Muscle of leg (tissue), 11 donors: ENCODE data around the gene UIMC1. TPM values are rescaled to one million over a fixed set of nuclear protein-coding genes. Genes with fewer than 3 reads are reported as not detected.

Experiments
- DNase-seq: peaks from one replicate; pipeline ENCODE4 v3.0.0; 2013
- H3K27ac ChIP-seq: one replicate; pipeline ENCODE4 v1.5.1; 2013; ENCODE audit warnings: mild to moderate bottlenecking, low read length, control low read depth
- H3K27me3 ChIP-seq: one replicate; pipeline ENCODE4 v1.6.1; 2013; ENCODE audit warnings: low read length; ENCODE audit not compliant: control insufficient read depth, insufficient read depth
- H3K36me3 ChIP-seq: one replicate; pipeline ENCODE4 v1.6.1; 2013; ENCODE audit warnings: low read length; ENCODE audit not compliant: control insufficient read depth, insufficient read depth
- H3K4me1 ChIP-seq: one replicate; pipeline ENCODE4 v1.6.1; 2013; ENCODE audit warnings: low read length; ENCODE audit not compliant: control insufficient read depth, insufficient read depth
- H3K4me3 ChIP-seq: one replicate; pipeline ENCODE4 v1.5.1; 2013; ENCODE audit warnings: low read length, control low read depth
- H3K9me3 ChIP-seq: replicated peaks from 2 replicates; pipeline ENCODE4 v1.6.1; 2013; ENCODE audit warnings: low read depth, low read length; ENCODE audit not compliant: control insufficient read depth
- WGBS: methylation state at CpG from one replicate; pipeline ENCODE4 v1.1.5; 2013; ENCODE audit warnings: missing lambda C conversion rate; ENCODE audit not compliant: insufficient coverage; 5-methylcytosine and 5-hydroxymethylcytosine counted together
- polyA plus RNA-seq, 8 donors: library from polyadenylated mRNA; unstranded; fragments of 120-200 nt; gene quantifications; one replicate each; pipeline versions ENCODE4 v1.2.1 to v1.2.3, GENCODE V29; 2013; ENCODE audit warnings: inconsistent platforms in 1 of 8, low replicate concordance in 1 of 8; ENCODE audit not compliant: insufficient read length in 8 of 8, insufficient read depth in 1 of 8
- total RNA-seq: library from RNA; stranded (reverse); fragments of 120-200 nt; gene quantifications from one replicate; pipeline ENCODE4 v1.2.4, GENCODE V29; 2013

UIMC1 gene
- total and polyA plus RNA-seq, 9 donors: 23.1 to 31.1 (median 28.3) TPM

GRCh38 chr5:176965633-176966032 lies 40.9 kb downstream of the UIMC1 start:
- H3K27me3 ChIP-seq: no peaks in the 10 kb centered on the region
- H3K36me3 ChIP-seq: peaks cover 27% of the 10 kb centered on the region
- no peak for DNase-seq
- H3K4me1 ChIP-seq: no peaks in the 10 kb centered on the region
- no peak overlapping the region for H3K27ac ChIP-seq
- WGBS: no CpG with 5 or more reads among the region's 1 CpG
- no peaks in the 10 kb centered on the region for H3K9me3 ChIP-seq
- no peak overlapping the region for H3K4me3 ChIP-seq

- no peaks in the 10 kb centered on the region for H3K9me3 ChIP-seq
- WGBS: no CpG with 5 or more reads among the region's 3 CpGs
Observed at GRCh38 chr5:176959051-176959450, 47.5 kb downstream of the UIMC1 start.

DNA sequence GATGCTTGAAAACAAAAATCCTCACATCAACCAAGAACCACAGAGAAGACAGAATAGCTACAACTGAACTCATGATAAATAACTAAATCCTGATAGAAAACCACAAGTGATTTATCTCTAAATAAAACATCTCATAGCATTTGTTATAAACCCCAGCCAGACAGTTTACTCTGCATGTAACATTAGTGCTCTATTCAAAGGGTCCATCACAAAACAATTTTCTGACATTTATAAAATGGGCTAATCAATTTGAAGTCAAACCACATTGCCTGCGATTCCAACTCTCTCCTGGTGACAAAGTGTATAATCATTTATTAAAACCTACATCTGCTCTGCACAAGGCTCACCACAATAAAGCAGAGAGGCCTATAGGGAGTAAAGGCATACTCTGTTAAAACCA lies 49.8 kb downstream of the UIMC1 start:
- no CpG with 5 or more reads among the region's 1 CpG for WGBS
- Histone ChIP-seq H3K4me1 (no peaks in the 10 kb centered on the region), H3K9me3 (no peaks in the 10 kb centered on the region), H3K4me3 (no peak overlapping the region), H3K36me3 (peaks cover 14% of the 10 kb centered on the region), H3K27me3 (no peaks in the 10 kb centered on the region), H3K27ac (no peak overlapping the region)
- DNase-seq: no peak

More at GRCh38 chr5:176959051-176959450, 47.5 kb downstream of the UIMC1 start:
- peak; percentile 36 for DNase-seq
- no peak overlapping the region for H3K27ac ChIP-seq
- no peak overlapping the region for H3K4me3 ChIP-seq
- no peaks in the 10 kb centered on the region for H3K4me1 ChIP-seq
- no peaks in the 10 kb centered on the region for H3K27me3 ChIP-seq
- peaks cover 9% of the 10 kb centered on the region for H3K36me3 ChIP-seq

GRCh38 chr5:176955895-176956294 lies 50.7 kb downstream of the UIMC1 start:
- Histone ChIP-seq H3K4me1 (no peaks in the 10 kb centered on the region), H3K4me3 (no peak overlapping the region), H3K36me3 (peaks cover 14% of the 10 kb centered on the region), H3K27ac (no peak overlapping the region), H3K27me3 (no peaks in the 10 kb centered on the region), H3K9me3 (no peaks in the 10 kb centered on the region)
- DNase-seq: no peak

DNA sequence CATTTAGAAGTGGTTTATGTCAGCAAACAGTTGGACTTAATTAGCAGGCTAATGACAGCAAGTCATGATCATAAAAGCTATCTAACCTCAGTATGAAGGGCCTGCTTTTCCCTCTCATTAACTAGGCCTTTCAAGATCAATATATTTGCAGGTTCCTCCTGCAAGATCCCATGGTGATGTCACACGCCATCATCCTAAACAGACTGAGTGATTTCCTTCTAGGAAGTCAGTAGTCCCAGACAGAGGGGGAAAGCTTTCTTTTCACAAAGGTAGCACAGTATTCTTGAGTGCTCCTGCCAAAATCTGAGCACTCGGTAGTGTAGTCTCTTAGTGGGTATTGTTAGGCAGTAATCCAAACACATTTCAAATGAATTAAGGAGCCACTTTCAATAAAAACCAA lies 52.5 kb downstream of the UIMC1 start:
- no peaks in the 10 kb centered on the region for H3K4me1 ChIP-seq
- WGBS: no CpG with 5 or more reads among the region's 2 CpGs
- H3K36me3 ChIP-seq: peaks cover 24% of the 10 kb centered on the region
- no peaks in the 10 kb centered on the region for H3K9me3 ChIP-seq
- H3K27me3 ChIP-seq: no peaks in the 10 kb centered on the region
- no peak overlapping the region for H3K27ac ChIP-seq
- DNase-seq: no peak
- H3K4me3 ChIP-seq: no peak overlapping the region

- H3K36me3 ChIP-seq: peaks cover 29% of the 10 kb centered on the region
- 92% methylated on average over 2 of the region's 7 CpGs for WGBS
- DNase-seq: no peak
Observed at GRCh38 chr5:176952531-176953193, 53.9 kb downstream of the UIMC1 start.

GRCh38 chr5:176948458-176948857 lies 58.1 kb downstream of the UIMC1 start:
- no CpG with 5 or more reads among the region's 1 CpG for WGBS
- Histone ChIP-seq H3K9me3 (no peaks in the 10 kb centered on the region), H3K27me3 (no peaks in the 10 kb centered on the region), H3K27ac (no peak overlapping the region), H3K4me1 (no peaks in the 10 kb centered on the region), H3K36me3 (peaks cover 32% of the 10 kb centered on the region), H3K4me3 (no peak overlapping the region)
- DNase-seq: no peak

More at GRCh38 chr5:176952531-176953193, 53.9 kb downstream of the UIMC1 start:
- H3K4me1 ChIP-seq: no peaks in the 10 kb centered on the region
- no peak overlapping the region for H3K4me3 ChIP-seq
- H3K9me3 ChIP-seq: no peaks in the 10 kb centered on the region
- no peaks in the 10 kb centered on the region for H3K27me3 ChIP-seq
- H3K27ac ChIP-seq: no peak overlapping the region

DNA sequence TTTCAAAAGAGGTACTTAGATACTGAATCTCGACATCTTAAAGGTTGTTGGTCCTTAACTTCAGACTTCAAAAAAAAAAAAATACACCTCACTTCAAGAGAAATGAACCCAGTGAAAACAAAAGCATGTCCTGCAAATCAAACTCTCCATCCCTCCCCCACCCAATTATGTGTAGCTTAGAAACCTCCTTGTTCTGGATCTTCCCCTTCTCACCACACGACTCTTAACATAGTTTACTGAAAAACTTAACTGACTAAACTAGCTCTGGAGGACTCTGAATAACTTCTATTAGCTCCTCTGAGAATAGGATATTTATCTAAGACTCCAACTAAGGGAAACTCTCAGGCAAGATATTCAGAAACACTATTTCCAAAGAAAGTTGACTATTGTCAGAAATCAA lies 58.7 kb downstream of the UIMC1 start:
- Histone ChIP-seq H3K36me3 (peaks cover 35% of the 10 kb centered on the region), H3K4me3 (no peak overlapping the region), H3K4me1 (no peaks in the 10 kb centered on the region), H3K9me3 (no peaks in the 10 kb centered on the region), H3K27me3 (no peaks in the 10 kb centered on the region), H3K27ac (no peak overlapping the region)
- no peak for DNase-seq
- no CpG with 5 or more reads among the region's 2 CpGs for WGBS

GRCh38 chr5:176944268-176944667 lies 62.3 kb downstream of the UIMC1 start:
- Histone ChIP-seq H3K4me1 (no peaks in the 10 kb centered on the region), H3K9me3 (no peaks in the 10 kb centered on the region), H3K27me3 (no peaks in the 10 kb centered on the region), H3K4me3 (no peak overlapping the region), H3K27ac (no peak overlapping the region), H3K36me3 (peaks cover 30% of the 10 kb centered on the region)
- no peak for DNase-seq
- WGBS: no CpG with 5 or more reads among the region's 2 CpGs

GRCh38 chr5:176943816-176944215 lies 62.8 kb downstream of the UIMC1 start:
- H3K4me1 ChIP-seq: no peaks in the 10 kb centered on the region
- no CpG with 5 or more reads among the region's 1 CpG for WGBS
- no peak overlapping the region for H3K4me3 ChIP-seq
- no peak overlapping the region for H3K27ac ChIP-seq
- H3K36me3 ChIP-seq: peaks cover 31% of the 10 kb centered on the region
- H3K9me3 ChIP-seq: no peaks in the 10 kb centered on the region
- no peak for DNase-seq
- H3K27me3 ChIP-seq: no peaks in the 10 kb centered on the region

DNA sequence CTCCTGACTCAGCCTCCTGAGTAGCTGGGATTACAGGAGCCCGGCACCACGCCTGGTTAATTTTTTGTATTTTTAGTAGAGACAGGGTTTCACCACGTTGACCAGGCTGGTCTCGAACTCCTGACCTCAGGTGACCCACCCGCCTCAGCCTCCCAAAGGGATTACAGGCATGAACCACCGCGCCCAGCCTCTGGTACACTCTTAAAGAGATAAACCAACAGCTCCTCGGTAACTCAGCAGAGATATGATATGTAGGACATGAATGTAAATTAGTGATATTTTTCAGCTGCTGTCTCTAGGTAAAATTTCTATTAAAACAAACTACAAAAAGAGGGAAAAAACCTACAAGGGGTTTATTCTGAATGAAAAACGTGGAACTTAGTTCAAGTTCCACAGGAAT lies 64.6 kb downstream of the UIMC1 start:
- Histone ChIP-seq H3K9me3 (no peaks in the 10 kb centered on the region), H3K27me3 (no peaks in the 10 kb centered on the region), H3K4me1 (no peaks in the 10 kb centered on the region), H3K4me3 (no peak overlapping the region), H3K36me3 (peaks cover 31% of the 10 kb centered on the region), H3K27ac (no peak overlapping the region)
- DNase-seq: no peak
- no CpG with 5 or more reads among the region's 9 CpGs for WGBS
